GM12878 (cell line): ENCODE results near the gene GRM5. TPM values are rescaled to one million over a fixed set of nuclear protein-coding genes. Genes with fewer than 3 reads are reported as not detected.

Experiments
- ATAC-seq: fragments of 200-7000 bp; cut with Tn5 transposase; 3 replicates; pipeline ENCODE4 v1.9.1; 2020; ENCODE audit warnings: mild to moderate bottlenecking, moderate library complexity
- BruUV-seq: library from RNA; stranded (reverse); fragments of 400-500 nt; replicated peaks from 2 replicates; lab custom pipeline; 2021; lab: Mats Ljungman, UMichigan
- CTCF ChIA-PET: fragments of 300-600 bp; sonication (Branson Sonifier 250); formaldehyde crosslinking; extraction: SDS; loops from one replicate; lab custom pipeline; 2021; ENCODE audit warnings: inconsistent platforms; lab: Yijun Ruan, JAX
- POLR2A ChIA-PET: fragments of 350-600 bp; formaldehyde crosslinking; extraction: SDS; loops from one replicate; lab custom pipeline; 2021; ENCODE audit warnings: inconsistent platforms; lab: Charles Lee
- RAD21 ChIA-PET: fragments of 300-600 bp; sonication (Branson Sonifier 250); formaldehyde crosslinking; loops from one replicate; lab custom pipeline; 2023; ENCODE audit warnings: antibody characterized with exemption; ENCODE audit not compliant: unreplicated experiment; lab: Charles Lee
- SMC1A ChIA-PET: fragments of 300-600 bp; sonication (Branson Sonifier 250); formaldehyde crosslinking; loops from one replicate; lab custom pipeline; 2023; ENCODE audit not compliant: unreplicated experiment, uncharacterized antibody; lab: Charles Lee
- DNase-seq: peaks from one replicate; pipeline ENCODE4 v3.0.0-alpha.2; 2011; ENCODE audit warnings: low read depth, low spot score
- FAIRE-seq: peaks from 3 replicates; lab custom pipeline; 2011; peaks lifted over from hg19 to GRCh38; lab: Jason Lieb, UNC
- H2AFZ ChIP-seq: 2 replicates; pipeline ENCODE4 v1.6.0; 2011; ENCODE audit warnings: low read depth, low read length, control low read depth; ENCODE audit not compliant: control insufficient read depth
- H3K27ac ChIP-seq: 2 replicates; pipeline ENCODE4 v1.5.1; 2011; ENCODE audit warnings: control low read depth; ENCODE audit not compliant: control insufficient read depth, insufficient read depth
- H3K27me3 ChIP-seq, 2 experiments: replicated peaks in 1 of 2; 2 replicates each; pipeline versions ENCODE4 v1.6.0 to v1.6.1; 2011; ENCODE audit warnings: low read length in 1 of 2; ENCODE audit not compliant: control insufficient read depth in 2 of 2, insufficient read depth in 2 of 2
- H3K36me3 ChIP-seq, 2 experiments: 2 replicates each; pipeline ENCODE4 v1.5.1; 2011; ENCODE audit warnings: low read length in 1 of 2; ENCODE audit not compliant: control insufficient read depth in 2 of 2, insufficient read depth in 2 of 2
- H3K4me1 ChIP-seq: 2 replicates; pipeline ENCODE4 v1.6.1; 2011; ENCODE audit warnings: mild to moderate bottlenecking, low read length, moderate library complexity, mixed read lengths; ENCODE audit not compliant: control insufficient read depth, insufficient read depth
- H3K4me2 ChIP-seq: 2 replicates; pipeline ENCODE4 v1.6.0; 2011; ENCODE audit warnings: control low read depth; ENCODE audit not compliant: control insufficient read depth, insufficient read depth
- H3K4me3 ChIP-seq: fragments of 200-600 bp; sonication (generic); 2 replicates; pipeline ENCODE4 v1.5.1; 2016
- H3K79me2 ChIP-seq: 2 replicates; pipeline ENCODE4 v1.6.0; 2011; ENCODE audit warnings: low read length; ENCODE audit not compliant: control insufficient read depth, insufficient read depth
- H3K9ac ChIP-seq: 2 replicates; pipeline ENCODE4 v1.8.0; 2011; ENCODE audit warnings: low read length, control low read depth, mixed read lengths; ENCODE audit not compliant: control insufficient read depth, insufficient read depth
- H3K9me3 ChIP-seq: replicated peaks from 3 replicates; pipeline ENCODE4 v1.5.1; 2011; ENCODE audit warnings: mild to moderate bottlenecking, low read length; ENCODE audit not compliant: control insufficient read depth, insufficient read depth
- H4K20me1 ChIP-seq: 2 replicates; pipeline ENCODE4 v1.6.0; 2011; ENCODE audit not compliant: control insufficient read depth, insufficient read depth
- CBX3 ChIP-seq: fragments of 200-600 bp; sonication (generic); IDR thresholded peaks from 2 replicates; pipeline ENCODE4 v1.6.1; 2016; ENCODE audit warnings: low read depth, borderline replicate concordance
- CREB1 ChIP-seq: IDR thresholded peaks from 2 replicates; pipeline ENCODE4 v1.6.1; 2012; ENCODE audit warnings: low read depth, mild to moderate bottlenecking, inconsistent platforms
- ETV6 ChIP-seq, 2 experiments: fragments of 450-650 bp in 1 of 2; IDR thresholded peaks in 1 of 2; conservative IDR thresholded peaks in 1 of 2; 2 replicates each; pipeline ENCODE4 v1.6.1; 2014; ENCODE audit warnings: antibody characterized with exemption in 1 of 2, borderline replicate concordance in 1 of 2, low read depth in 1 of 2, mild to moderate bottlenecking in 1 of 2, moderate library complexity in 1 of 2
- HDAC2 ChIP-seq: fragments of 200-600 bp; sonication (generic); IDR thresholded peaks from 2 replicates; pipeline ENCODE4 v1.6.1; 2017
- JUND ChIP-seq: IDR thresholded peaks from 2 replicates; pipeline ENCODE4 v1.6.1; 2012; ENCODE audit warnings: low read depth, mild to moderate bottlenecking, low read length, improper control_type of control experiment, moderate library complexity
- MAX ChIP-seq: IDR thresholded peaks from 2 replicates; pipeline ENCODE4 v1.6.1; 2012; ENCODE audit warnings: low read depth, low read length, improper control_type of control experiment
- NFYB ChIP-seq: IDR thresholded peaks from 2 replicates; pipeline ENCODE4 v1.6.1; 2011; ENCODE audit warnings: low read depth, mild to moderate bottlenecking, low read length, improper control_type of control experiment, moderate library complexity; ENCODE audit not compliant: insufficient read depth
- POLR2A ChIP-seq: IDR thresholded peaks from 2 replicates; pipeline ENCODE4 v1.6.1; 2011; ENCODE audit warnings: low read depth, mild to moderate bottlenecking, low read length
- SKIL ChIP-seq: fragments of 450-650 bp; IDR thresholded peaks from 2 replicates; pipeline ENCODE4 v1.6.1; 2017; ENCODE audit warnings: mild to moderate bottlenecking, low read depth, inconsistent platforms; ENCODE audit not compliant: poor library complexity, severe bottlenecking
- ZNF274 ChIP-seq: IDR thresholded peaks from one replicate; pipeline ENCODE4 v1.8.0; 2011; ENCODE audit not compliant: insufficient read length, insufficient read depth
- WGBS: methylation state at CpG from one replicate; pipeline ENCODE4 v1.1.6; 2016; ENCODE audit warnings: low lambda C conversion rate; ENCODE audit not compliant: insufficient replicate concordance, insufficient coverage; ENCODE audit errors: missing lambda C conversion rate; 5-methylcytosine and 5-hydroxymethylcytosine counted together
- in situ Hi-C: fragments of 300-500 bp; cut with MboI; formaldehyde crosslinking; loops from 9 replicates; pipeline ENCODE4 v1.14.3; 2018; ENCODE audit warnings: mixed read lengths
- intact Hi-C: fragments of 100-400 bp; cut with micrococcal nuclease; formaldehyde crosslinking; loops from one replicate; pipeline ENCODE4 v1.14.2; 2022; ENCODE audit not compliant: unreplicated experiment
- polyA plus RNA-seq, 11 experiments: library from polyadenylated mRNA; depleted of rRNA in 4 of 11; unstranded in 6 of 11; stranded (reverse) in 5 of 11; fragments of >200 nt; fragmentation: Nextera tagmentation in 4 of 11; fragmentation: Illumina TruSeq in 1 of 11; extraction: Ambion mirVana in 4 of 11; extraction: Trizol in 1 of 11; gene quantifications; 1 replicate in 1 of 11; 2 replicates in 10 of 11; pipeline versions ENCODE4 v1.2.1 to v1.2.3, GENCODE V29; 2011 to 2016; ENCODE audit warnings: inconsistent platforms in 2 of 11, missing spikeins in 2 of 11, low read depth in 1 of 11
- total RNA-seq, 4 experiments: library from RNA; depleted of rRNA in 3 of 4; stranded (reverse); fragments of >200 nt in 3 of 4; fragmentation: Illumina TruSeq in 1 of 4; extraction: Trizol in 1 of 4; gene quantifications; 2 replicates each; pipeline versions ENCODE4 v1.2.1 to v1.2.3, GENCODE V29; 2013 to 2021
- TF ChIP-seq, protein P1 (sequence below): fragments of 450-650 bp; IDR thresholded peaks from 2 replicates; pipeline ENCODE4 v1.6.1; 2017; ENCODE audit warnings: low read depth, mild to moderate bottlenecking, moderate library complexity

Gene GRM5
- total and polyA plus RNA-seq, 10 of the 15 experiments (the other 5 are each of a cell fraction or from before 2014, with no cell fraction given): not detected

GRCh38 chr11:88537613-88538012 lies 528.2 kb downstream of the GRM5 start (continued):
- TF ChIP-seq SKIL: no peak
- no peak for TF ChIP-seq POLR2A
- no peak for TF ChIP-seq ZNF274
- TF ChIP-seq MAX: no peak
- TF ChIP-seq CREB1: no peak
- TF ChIP-seq, protein P1, sequence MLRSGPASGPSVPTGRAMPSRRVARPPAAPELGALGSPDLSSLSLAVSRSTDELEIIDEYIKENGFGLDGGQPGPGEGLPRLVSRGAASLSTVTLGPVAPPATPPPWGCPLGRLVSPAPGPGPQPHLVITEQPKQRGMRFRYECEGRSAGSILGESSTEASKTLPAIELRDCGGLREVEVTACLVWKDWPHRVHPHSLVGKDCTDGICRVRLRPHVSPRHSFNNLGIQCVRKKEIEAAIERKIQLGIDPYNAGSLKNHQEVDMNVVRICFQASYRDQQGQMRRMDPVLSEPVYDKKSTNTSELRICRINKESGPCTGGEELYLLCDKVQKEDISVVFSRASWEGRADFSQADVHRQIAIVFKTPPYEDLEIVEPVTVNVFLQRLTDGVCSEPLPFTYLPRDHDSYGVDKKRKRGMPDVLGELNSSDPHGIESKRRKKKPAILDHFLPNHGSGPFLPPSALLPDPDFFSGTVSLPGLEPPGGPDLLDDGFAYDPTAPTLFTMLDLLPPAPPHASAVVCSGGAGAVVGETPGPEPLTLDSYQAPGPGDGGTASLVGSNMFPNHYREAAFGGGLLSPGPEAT: no peak

DNA sequence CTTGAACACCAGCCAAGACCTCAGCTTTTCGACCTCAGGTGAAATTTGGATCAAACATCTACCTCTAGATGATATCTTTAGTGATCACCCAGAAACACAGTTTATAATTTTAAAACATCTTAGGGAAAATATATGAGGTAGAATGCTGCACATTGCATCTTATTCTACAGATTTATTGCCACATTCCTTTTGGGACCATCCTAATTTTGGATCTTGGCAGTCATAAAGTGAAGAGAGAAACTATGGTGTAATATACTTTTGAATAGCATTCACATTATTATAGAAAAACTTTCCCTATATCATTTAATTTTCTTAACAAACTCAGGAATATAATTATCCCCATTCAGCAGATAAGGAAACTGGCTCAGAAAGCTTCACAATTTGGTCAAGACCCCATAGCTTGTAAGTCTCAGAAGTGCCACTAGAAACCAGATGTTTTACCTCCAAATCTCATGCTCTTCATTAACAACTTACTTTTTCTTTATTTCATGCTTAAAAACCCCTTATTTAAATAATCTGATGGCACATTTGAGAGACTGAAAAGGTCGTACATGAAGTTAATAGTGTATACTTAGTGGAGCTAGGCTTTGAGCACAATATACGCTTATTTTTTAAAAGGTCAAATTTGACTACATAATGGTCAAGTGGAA lies 529.0 kb downstream of the GRM5 start:
- Histone ChIP-seq H3K27me3 (no peaks in the 10 kb centered on the region), H2AFZ (no peak overlapping the region), H4K20me1 (no peaks in the 10 kb centered on the region), H3K9me3 (no peaks in the 10 kb centered on the region; the same call in 1 of the 3 replicates), H3K9ac (no peak overlapping the region), H3K27ac (no peak overlapping the region), H3K4me3 (no peak overlapping the region)
- BruUV-seq: no TSS peak
- DNase-seq (no peak), FAIRE-seq (no peak), ATAC-seq (no peak)
- ChIA-PET CTCF (interaction anchor here (1.9 to 3.6 kb wide), 2 partner anchors 16 to 520 kb away, joined by 6 to 15 read pairs; no protein-coding TSS in a partner anchor), SMC1A (interaction anchor here (0.8 to 3.7 kb wide), 9 partner anchors 9 to 520 kb away, joined by 3 to 11 read pairs (median 4); no protein-coding TSS in a partner anchor)
- WGBS: 31% methylated on average over 3 of the region's 3 CpGs
- no peak for TF ChIP-seq ETV6 (conservative IDR thresholded peaks at IDR 0.05 in 1 of 2, IDR thresholded peaks at IDR 0.05 in 1 of 2; ENCODE audit: borderline replicate concordance in 1 of 2, low read depth in 1 of 2)
- no peak for TF ChIP-seq JUND
- TF ChIP-seq NFYB: no peak
- TF ChIP-seq HDAC2: no peak
- no peak for TF ChIP-seq CBX3
- TF ChIP-seq, all 136 proteins: peak for 0
- no peaks in the 10 kb centered on the region for H3K79me2 ChIP-seq
- no peaks in the 10 kb centered on the region for H3K36me3 ChIP-seq
- intact Hi-C loops (no loop called here), in situ Hi-C loops (loop anchor here (25.0 kb wide), 1 partner anchor 524 kb away; no protein-coding TSS in a partner anchor)
- ChIA-PET RAD21 (interaction anchor here (1.0 to 1.5 kb wide), 3 partner anchors 171 to 520 kb away, joined by 3 to 4 read pairs (median 3); no protein-coding TSS in a partner anchor), POLR2A (no interaction called here)
- H3K4me2 ChIP-seq: no peak overlapping the region
- H3K4me1 ChIP-seq: no peaks in the 10 kb centered on the region
